Measurements from ENCODE around the gene PANK4.

- TF ChIP-seq GATA2 (IDR thresholded peaks at IDR 0.05; ENCODE audit: low read depth, low read length) (no peak), GATA3 (IDR thresholded peaks at IDR 0.05; ENCODE audit: low read depth, low read length) (no peak)
Observed at GRCh38 chr1:2470290-2471158, 55.9 kb downstream of the PANK4 start.

Measured in SH-SY5Y (cell line).